NCI-H226 (cell line): Measurements from ENCODE around the gene KHDC4.

Experiments
- DNase-seq: peaks from one replicate; pipeline ENCODE4 v3.0.0-alpha.2; 2015

Gene KHDC4

DNA sequence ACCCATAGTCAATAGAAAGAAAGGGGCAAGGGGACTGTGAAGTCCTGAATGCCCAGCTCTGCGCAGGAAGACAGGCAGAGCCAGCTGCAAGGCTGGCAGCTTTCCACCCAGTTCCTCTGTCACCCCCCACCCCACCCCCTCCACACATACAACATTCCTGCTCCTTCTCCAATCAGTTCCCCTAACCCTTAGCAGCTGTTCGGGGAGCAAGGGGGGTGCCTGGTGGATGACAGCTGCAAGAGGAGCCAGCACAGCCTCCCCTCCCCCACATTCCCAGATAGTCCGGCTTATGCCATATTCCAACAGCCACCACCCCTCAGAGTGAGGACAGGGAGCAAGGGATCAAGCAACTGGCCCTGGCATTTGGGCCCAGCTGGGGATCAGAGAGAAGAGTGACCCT lies 34.5 kb upstream of the KHDC4 start:
- DNase-seq = no peak

DNA sequence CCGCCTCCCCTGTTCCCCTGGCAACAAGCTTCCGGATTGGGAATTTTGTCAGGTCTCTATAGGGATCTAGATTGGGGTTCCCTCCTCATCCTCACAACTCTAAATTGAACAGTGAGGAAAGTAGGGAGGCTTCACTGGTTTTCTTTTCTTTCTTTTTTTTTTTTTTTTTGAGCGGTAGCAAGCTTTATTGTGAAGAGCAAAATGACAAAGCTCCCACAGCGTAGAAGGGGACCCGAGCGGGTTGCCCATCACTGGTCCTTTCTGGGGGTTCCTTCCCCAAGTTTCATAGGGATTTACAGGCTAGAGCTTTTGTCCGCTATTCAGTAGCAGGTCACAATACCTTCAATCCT lies 33.8 kb upstream of the KHDC4 start:
- no peak for DNase-seq

DNA sequence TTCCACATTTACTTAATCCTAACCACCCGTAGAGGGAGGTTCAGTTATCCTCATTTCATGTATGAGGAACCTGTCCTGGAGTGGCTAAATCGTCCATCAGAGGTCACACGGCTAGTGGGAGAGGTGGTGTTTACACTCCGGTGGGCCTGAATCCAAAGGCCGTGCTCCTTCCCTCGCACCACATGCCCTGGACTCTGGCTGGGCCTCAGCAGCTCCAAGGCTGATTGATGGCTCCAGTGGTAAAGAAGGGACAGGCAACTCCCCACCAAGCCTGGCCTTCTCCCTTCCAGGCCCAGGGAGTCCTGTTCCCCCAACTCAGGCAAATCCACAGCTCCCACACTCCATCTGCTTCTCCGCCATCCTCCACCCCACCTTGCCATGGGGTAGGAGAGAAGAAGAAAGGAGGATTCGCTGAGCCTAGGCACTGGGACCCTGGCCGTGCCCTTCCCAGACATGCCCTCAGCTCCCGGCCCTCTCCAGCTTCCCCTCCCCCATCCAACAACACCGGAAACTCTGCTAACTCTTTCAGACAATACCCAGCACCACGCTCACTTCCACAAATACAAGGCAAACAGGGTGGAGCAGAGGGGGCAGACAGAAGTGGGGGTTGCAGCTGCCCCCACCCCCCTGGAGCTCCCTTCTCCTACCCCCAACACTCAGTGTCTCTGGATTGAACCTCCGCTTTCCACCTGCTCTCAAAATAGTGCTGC lies 33.3 kb upstream of the KHDC4 start:
- DNase-seq = no peak

DNA sequence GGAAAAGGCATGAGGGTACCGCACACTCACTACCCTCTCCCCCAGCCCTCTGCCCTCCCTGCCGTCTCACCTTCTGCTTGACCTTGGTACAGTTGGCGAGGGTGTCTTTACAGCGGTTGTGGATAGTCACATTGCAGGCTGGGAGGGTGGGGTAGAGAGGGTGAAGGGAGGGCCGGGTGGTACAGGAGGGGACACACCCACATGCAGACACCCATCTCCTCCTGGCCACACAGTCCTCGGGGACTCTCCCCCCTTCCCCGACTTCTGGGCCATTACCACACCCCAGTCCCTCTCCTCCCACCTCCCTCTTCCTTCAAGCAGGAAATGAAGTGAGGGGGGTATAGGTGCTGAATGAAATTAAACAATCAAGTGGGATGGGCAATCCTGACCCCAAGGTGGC lies 32.5 kb upstream of the KHDC4 start:
- DNase-seq = no peak

DNA sequence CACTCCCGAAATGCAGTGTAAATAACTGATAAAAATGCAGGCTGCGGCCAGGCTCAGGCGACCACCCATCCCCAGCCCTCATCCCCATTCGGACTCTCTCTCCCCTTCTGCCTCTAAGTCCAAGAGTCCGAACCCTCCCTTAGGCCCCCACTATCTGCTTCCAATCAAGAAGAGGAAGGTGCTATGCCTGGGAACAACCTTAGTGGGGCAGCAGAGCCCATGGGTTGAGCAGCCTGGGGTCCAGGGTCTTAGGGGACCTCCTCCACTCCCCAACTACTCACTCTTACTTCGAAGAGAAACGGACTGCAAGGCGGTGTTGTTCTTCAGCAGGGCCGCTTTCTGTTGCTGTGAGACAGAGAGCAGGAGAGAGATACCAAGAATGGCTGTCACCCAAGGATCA lies 31.9 kb upstream of the KHDC4 start:
- no peak for DNase-seq

DNA sequence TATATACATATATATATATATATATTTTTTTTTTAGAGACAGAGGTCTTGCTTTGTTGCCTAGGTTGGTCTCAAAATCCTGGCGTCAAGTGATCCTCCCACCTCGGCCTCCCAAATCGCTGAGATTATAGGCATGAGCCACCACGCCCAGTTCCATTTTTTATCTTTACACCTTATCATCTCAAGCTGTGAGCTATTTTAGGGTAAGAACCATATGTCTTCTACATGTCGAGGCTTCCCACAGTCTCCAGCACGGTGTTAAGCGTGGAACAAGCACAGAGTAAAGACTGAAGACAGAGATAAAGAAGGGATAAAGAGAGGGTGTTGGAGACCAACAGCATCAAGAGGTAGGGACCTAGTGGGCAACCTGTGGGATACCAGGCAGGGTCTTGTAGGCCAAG lies 30.0 kb upstream of the KHDC4 start:
- no peak for DNase-seq

DNA sequence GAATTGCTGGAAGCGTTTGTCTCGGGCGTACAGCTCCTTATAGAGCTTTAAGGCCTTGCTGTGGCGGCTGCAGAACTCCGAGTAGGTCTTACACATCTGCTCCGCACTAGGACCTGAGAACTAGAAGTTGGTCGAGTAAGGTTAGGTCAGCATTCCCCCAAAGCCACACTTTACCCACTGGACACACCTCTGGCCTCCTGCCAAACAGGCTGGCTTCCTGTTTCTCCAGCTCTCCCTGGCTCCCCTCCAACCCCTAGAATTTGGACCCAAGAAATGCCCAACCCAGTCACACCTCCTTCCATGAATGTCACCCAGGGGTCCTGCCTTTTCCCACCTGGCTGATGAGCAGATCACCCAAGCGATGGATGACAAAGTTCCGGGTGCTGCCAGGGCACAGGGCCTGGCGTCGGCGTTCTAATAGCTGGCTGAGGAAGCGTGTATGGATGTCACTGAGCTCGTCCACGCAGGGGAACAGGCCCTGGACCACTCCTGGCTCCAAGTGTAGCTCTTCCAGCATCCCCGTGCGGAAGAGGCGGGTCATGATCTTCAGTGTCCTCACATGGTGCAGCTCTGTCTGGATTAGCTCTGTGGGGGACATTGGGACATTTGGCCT lies 28.5 kb upstream of the KHDC4 start:
- DNase-seq = peak; percentile 49

DNA sequence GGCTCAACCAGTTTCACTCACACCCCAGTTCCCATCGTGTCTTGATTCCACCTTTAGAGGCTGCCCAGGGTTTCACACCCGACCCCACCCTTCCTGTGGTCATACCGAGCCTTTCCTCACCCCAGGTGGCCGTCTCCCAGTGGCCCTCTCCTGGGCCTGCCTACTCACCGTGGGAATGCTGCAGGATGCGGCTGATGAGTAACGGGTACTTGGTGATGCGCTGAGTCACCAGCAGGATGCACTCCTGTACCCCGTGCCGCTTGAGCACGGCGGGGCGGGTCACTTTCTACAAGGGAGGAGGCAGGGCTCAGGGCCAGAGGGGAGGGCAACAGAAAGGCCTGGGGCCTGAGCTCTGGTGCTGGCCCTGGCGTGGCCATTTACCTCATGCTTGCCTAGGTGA lies 27.7 kb upstream of the KHDC4 start:
- peak; percentile 99 for DNase-seq

DNA sequence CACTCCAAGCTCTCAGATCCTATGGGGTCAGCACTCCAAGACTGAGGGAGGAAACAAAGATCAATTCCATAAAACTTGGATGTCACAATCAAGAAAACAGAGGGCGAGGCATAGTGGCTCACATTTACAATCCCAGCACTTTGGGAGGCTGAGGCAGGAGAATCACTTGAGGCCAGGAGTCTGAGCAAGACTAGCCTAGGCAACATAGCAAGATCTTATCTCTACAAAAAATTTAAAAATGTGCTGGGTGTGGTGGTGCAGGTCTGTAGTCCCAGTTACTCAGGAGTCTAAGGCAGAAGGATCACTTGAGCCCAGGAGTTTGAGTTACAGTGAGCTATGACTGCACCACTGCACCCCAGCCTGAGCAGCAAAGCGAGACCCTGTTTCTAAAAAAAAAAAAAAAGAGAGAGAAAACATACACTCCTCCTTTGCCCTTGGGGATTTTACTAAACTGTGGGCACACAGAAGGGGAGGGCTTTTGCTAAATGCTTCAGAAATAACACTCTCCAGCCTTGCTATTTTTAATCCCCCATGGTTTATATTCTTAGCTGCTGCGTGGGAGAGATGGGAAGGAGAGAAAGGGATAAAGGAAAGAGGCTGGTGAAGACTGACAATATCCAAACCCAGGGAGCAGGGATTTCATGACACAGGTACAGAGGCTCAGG lies 26.0 kb upstream of the KHDC4 start:
- DNase-seq = no peak

DNA sequence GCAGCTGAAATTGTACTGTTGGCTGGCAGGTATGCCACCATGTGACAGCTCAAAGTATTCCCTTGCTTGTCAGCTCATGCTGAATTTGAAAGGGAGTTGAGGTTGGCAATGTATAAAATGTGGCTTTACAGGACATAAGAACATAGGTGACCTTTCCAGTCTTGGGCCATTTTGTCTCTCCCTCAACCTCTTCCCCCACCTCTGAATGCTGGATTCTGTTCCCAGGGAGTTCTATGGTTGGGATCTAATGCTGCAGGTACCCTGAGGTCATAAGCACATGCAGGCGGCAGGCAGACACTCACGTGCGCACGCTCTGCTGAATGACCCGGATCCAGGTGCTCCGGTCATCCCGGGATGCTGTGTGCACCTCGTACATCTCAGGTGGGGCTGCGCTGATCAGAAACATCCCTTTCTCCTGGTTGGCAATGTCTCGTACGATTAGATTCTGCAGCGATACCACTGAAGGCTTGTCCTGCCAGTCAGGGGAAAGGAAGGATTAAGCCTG lies 23.2 kb upstream of the KHDC4 start:
- no peak for DNase-seq

DNA sequence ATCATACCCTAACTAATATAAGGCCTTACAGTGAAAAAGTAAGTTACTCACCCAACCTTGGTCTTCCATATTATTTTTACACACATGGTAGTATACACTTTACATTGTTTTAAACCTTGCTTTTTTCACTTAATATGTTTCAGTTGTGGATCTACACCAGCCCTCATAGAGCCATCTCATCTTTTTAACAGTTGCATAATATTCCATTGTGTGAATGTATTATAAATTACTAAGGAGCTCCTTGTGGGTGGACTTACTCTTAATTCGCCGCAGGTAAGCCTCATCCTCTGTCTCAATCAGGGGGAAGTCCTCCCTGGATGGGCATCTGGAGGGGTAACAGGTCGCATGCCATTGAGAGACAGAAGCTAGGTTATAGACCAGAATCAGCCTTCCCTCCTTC lies 20.4 kb upstream of the KHDC4 start:
- DNase-seq = no peak

DNA sequence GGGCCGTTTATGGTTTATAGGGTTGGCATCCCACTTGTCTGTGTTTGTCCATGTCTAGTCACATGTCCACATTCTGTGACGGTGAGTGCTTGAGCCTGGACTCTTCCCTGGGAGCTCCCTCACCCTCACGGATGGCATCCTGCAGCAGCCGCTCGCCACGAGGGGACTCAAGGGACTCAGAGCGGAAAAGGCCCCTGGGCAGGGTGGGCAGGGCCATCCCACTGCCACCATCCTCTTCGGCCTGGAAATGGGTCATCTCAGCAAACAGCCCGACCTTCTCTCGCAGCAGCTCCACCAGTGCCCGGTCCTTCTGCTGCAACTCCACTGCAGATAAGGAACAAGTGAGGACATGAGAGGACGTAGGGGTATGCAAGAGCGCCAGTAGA lies 18.3 kb upstream of the KHDC4 start:
- no peak for DNase-seq

DNA sequence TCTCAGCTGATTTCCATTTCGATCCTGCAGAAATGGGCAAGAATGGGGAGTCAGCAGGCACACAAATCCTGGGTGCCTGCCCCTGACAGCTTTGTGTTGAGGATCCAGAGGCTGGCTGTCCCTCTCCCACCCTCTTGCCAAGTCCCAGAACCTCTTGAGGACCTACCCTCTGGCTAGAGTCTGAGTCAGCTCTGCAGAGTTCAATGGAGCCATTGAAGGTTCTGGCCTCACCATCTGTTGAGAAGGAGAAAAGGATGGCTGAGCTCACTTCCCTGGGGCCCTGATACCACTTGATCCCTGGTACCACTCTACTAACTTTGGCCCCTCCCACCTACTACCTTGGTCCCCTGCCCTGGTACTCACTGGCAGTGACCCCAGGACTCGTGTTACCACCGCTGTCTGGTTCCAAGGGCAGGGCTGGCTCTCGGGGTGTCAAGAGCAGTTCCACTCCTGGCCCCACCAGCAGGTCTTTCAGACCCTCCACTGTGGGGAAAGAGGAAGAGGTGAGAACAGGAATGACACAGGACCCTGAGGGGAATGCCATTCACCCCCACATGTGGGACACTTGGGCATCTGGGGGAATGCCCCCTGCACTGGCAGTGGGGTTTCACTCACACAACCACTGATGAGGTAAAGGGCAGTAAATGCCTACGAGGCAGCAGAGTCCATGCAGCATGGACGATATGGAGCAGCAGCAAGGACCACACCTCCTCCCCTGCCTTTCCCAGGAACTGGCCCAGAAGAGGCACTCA lies 17.7 kb upstream of the KHDC4 start:
- DNase-seq = no peak

DNA sequence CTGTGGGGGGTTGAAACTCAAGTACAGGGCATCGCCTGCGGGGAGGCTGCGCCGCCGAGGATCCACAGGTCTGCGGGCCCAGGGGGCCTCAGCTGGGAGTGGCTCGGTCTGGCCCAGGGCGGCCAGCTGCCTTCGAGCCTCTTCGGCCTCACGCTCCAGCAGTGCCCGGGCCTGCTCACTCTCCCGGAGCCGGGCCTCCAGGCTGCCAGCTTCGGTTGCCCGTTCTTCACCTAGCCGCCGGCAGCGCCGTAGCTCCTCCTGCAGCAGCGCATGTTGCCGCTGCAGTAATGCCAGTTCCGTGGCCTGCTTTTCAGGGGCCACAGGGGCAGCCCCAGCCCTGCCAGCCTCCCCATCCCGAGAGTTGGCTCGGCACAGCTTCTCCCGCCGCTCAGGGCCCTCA lies 16.6 kb upstream of the KHDC4 start:
- DNase-seq = no peak

DNA sequence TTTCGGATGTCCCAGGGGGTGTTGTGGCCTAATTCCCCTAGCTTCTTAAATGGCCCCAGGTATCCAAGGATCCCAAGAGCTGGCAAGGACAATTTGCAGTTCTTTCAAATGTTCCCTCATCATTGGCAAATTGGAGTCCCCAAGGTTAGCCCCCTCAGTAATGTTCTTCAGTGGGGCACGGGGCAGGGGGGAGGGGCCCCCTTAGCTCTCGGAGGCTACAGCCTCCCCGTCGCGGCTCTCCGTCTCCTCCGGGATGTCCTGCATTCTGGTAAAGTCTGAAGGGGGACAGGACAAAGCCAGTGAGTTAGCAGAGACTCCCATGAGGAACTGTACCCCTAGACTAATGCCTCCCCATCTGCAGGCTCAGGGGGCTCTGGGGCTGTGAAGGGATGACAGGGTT lies 13.5 kb upstream of the KHDC4 start:
- no peak for DNase-seq

DNA sequence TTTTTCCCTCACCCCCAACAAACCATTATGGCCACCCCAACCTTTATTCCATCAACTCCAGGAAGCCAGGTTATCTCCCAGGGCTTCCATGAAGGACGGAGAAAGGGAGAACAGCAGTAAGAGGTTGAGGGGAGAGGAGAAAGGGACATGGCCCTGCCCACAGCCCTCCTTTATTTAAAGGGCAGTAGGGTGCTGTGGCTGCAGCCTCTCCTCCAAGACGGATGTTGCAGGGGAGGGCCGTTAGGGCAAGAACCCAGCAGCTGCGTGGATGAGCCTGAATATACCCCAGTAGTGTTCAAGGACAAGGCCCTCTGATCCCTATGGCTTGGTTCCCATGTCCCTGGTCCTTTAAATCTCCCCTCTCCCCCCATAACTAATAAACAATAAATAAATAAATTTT lies 13.1 kb upstream of the KHDC4 start:
- no peak for DNase-seq

DNA sequence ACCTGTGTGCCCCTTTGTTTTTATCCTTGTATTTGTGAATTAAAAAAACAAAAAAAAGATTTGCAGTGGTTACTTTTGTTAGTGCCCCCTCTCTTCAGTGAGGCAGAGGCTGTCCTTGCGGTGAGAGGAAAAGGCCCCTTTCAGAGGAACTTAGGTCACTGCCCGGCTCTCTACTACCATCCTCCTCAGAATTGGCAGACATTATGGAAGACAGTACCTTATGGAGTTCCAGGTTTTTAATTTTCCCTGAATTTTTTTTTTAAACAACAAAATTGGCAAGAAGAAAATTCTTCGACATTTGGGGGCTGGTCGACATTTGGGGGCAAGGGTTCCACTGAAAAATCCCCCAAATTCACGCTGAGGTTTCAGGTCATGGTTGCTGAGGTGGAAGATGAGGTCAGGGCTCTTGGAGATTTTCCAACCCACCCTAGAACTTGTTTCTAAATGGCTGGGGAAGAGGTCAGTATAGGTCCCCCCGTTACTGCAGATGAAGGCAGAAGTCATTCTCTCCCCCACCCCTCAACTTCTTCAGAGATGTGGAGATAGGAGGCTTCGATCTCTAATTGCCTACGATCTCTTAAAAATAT lies 12.5 kb upstream of the KHDC4 start:
- DNase-seq = no peak

DNA sequence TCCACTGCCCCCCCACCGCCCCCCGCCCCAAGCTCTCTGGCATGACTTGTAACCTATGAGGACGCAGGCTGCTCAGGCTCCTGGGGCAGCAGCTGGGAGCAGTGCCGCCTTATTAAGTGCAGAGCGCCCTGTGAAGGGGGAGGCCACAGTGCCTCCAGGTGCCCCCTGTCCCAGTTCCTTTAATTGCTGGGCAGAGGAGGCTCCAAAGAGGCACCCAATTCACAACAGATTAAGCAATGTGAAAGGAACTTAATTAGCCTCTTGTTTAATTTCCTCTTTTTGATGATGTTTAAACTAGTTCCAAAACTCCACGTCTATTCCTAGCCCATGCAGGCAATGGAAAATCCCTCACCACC lies 10.2 kb upstream of the KHDC4 start:
- DNase-seq = no peak

DNA sequence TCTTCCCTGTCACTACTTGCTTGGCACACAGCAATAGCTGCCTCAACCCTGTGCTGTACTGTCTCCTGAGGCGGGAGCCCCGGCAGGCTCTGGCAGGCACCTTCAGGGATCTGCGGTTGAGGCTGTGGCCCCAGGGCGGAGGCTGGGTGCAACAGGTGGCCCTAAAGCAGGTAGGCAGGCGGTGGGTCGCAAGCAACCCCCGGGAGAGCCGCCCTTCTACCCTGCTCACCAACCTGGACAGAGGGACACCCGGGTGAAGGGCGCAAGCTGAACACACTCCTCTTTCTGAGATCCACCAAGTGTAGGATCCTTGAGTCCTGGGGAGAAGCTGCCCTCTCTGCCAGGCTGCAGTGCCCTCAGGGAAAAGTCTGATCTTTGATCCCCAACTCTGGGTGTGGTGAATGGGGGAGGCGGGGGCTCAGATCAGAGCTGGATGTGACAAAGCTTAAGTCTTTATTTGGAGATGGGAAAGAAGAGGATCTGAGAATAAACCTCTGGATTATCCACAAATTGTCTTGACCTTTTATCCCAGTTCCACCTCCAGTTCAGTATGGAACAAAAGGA lies 8.4 kb upstream of the KHDC4 start:
- no peak for DNase-seq

DNA sequence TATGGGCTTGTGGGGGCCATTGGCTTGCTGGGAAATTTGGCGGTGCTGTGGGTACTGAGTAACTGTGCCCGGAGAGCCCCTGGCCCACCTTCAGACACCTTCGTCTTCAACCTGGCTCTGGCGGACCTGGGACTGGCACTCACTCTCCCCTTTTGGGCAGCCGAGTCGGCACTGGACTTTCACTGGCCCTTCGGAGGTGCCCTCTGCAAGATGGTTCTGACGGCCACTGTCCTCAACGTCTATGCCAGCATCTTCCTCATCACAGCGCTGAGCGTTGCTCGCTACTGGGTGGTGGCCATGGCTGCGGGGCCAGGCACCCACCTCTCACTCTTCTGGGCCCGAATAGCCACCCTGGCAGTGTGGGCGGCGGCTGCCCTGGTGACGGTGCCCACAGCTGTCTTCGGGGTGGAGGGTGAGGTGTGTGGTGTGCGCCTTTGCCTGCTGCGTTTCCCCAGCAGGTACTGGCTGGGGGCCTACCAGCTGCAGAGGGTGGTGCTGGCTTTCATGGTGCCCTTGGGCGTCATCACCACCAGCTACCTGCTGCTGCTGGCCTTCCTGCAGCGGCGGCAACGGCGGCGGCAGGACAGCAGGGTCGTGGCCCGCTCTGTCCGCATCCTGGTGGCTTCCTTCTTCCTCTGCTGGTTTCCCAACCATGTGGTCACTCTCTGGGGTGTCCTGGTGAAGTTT lies 7.8 kb upstream of the KHDC4 start:
- DNase-seq = no peak

DNA sequence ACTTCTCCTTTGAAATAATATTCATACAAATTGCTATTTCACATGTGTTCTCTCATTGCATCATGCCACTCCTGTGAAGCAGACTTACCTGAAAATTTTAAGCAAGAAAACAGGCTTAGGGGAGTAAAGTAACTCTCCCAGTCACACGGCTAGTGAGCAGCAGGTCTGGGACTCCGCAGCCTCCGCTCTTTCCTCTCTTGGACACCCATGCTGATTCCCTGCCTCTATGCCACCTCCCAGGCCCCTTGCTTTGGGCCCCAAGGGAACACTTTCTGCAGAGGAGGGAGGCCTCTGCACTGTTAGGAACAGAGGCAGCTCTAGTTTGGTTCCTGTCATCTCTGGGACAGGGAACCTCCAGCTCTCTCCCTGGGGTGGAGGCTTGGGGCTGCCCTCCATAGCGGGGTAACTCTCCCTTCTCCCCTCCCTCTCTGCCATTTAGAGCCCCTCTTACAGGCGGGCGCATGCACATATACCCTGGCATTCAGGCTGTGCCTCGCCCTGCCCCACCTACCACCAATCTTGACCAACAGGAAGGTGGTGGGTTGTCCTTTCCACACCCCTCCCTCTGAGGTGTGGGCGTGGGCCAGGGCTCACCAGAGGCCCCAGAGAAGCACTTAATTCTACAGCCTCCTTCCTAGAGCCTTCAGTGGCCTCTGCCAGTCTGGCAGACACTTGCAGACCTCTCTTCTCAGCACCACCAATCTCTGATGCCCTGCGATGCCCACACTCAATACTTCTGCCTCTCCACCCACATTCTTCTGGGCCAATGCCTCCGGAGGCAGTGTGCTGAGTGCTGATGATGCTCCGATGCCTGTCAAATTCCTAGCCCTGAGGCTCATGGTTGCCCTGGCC lies 7.0 kb upstream of the KHDC4 start, which contains the start of gene RXFP4:
TSS of gene RXFP4 (plus strand) at position 646 of the 852 bp plus-strand sequence. CDS start at position 718, 72 bp downstream.
- peak; percentile 48 for DNase-seq
